Hepatocyte (in vitro differentiated cells): ENCODE measurements around the gene YTHDC2. TPM values are rescaled to one million over a fixed set of nuclear protein-coding genes. Genes with fewer than 3 reads are reported as not detected.

Source experiments
- DNase-seq: peaks from one replicate; pipeline ENCODE4 v3.0.0-alpha.2; 2016; ENCODE audit warnings: low spot score
- H2AFZ ChIP-seq: fragments of 200-600 bp; sonication (generic); 2 replicates; pipeline ENCODE4 v1.6.0; 2016; ENCODE audit warnings: antibody characterized with exemption, mild to moderate bottlenecking
- H3K27ac ChIP-seq: fragments of 200-600 bp; sonication (generic); 2 replicates; pipeline ENCODE4 v1.5.1; 2016; ENCODE audit warnings: mild to moderate bottlenecking
- H3K27me3 ChIP-seq: fragments of 200-600 bp; sonication (generic); 2 replicates; pipeline ENCODE4 v1.6.1; 2016
- H3K36me3 ChIP-seq: fragments of 200-600 bp; sonication (generic); replicated peaks from 2 replicates; pipeline ENCODE4 v1.5.1; 2016; ENCODE audit warnings: low read depth; ENCODE audit not compliant: insufficient read depth
- H3K4me1 ChIP-seq: fragments of 200-600 bp; sonication (generic); 2 replicates; pipeline ENCODE4 v1.5.1; 2016; ENCODE audit warnings: mild to moderate bottlenecking, moderate library complexity; ENCODE audit not compliant: insufficient read depth
- H3K4me2 ChIP-seq: fragments of 200-600 bp; sonication (generic); 2 replicates; pipeline ENCODE4 v1.6.0; 2016
- H3K4me3 ChIP-seq: fragments of 200-600 bp; sonication (generic); 2 replicates; pipeline ENCODE4 v1.5.1; 2016; ENCODE audit warnings: mild to moderate bottlenecking
- H3K79me2 ChIP-seq: fragments of 200-600 bp; sonication (generic); 2 replicates; pipeline ENCODE4 v1.6.0; 2017; ENCODE audit warnings: mild to moderate bottlenecking
- H3K9me2 ChIP-seq: fragments of 200-600 bp; sonication (generic); replicated peaks from 2 replicates; pipeline ENCODE4 v1.6.0; 2017; ENCODE audit warnings: mild to moderate bottlenecking; ENCODE audit not compliant: insufficient read depth
- H3K9me3 ChIP-seq: fragments of 200-600 bp; sonication (generic); 2 replicates; pipeline ENCODE4 v1.5.1; 2016; ENCODE audit warnings: low read depth, mild to moderate bottlenecking
- H4K20me1 ChIP-seq: fragments of 200-600 bp; sonication (generic); 2 replicates; pipeline ENCODE4 v1.6.0; 2016; ENCODE audit warnings: mild to moderate bottlenecking; ENCODE audit not compliant: insufficient read depth, poor library complexity, severe bottlenecking
- CTCF ChIP-seq: fragments of 200-600 bp; sonication (generic); IDR thresholded peaks from 2 replicates; pipeline ENCODE4 v1.5.1; 2016; ENCODE audit warnings: antibody characterized with exemption, mild to moderate bottlenecking; ENCODE audit not compliant: poor library complexity
- EZH2 ChIP-seq: fragments of 200-600 bp; sonication (generic); IDR thresholded peaks from 2 replicates; pipeline ENCODE4 v1.6.1; 2016; ENCODE audit warnings: antibody characterized with exemption, mild to moderate bottlenecking, borderline replicate concordance
- EZH2phosphoT487 ChIP-seq: fragments of 200-600 bp; sonication (generic); IDR thresholded peaks from one replicate; pipeline ENCODE4 v1.6.1; 2018; ENCODE audit warnings: antibody characterized with exemption, mild to moderate bottlenecking, low read depth, moderate library complexity; ENCODE audit not compliant: unreplicated experiment, severe bottlenecking
- WGBS: methylation state at CpG from one replicate; pipeline ENCODE4 v1.1.6; 2016; ENCODE audit warnings: low lambda C conversion rate; ENCODE audit errors: missing lambda C conversion rate; 5-methylcytosine and 5-hydroxymethylcytosine counted together
- polyA plus RNA-seq: library from polyadenylated mRNA; unstranded; fragments of >200 nt; fragmentation: Nextera tagmentation; extraction: Ambion mirVana; gene quantifications from 2 replicates; pipeline ENCODE4 v1.2.1, GENCODE V29; 2016
- total RNA-seq: library from RNA; depleted of rRNA; stranded (reverse); fragments of >200 nt; gene quantifications from 2 replicates; pipeline ENCODE4 v1.2.3, GENCODE V29; 2014

Gene YTHDC2
- total and polyA plus RNA-seq, 2 experiments from 2014 or later: 9.1 to 26.3 TPM

GRCh38 chr5:113612060-113612496 lies 98.6 kb downstream of the YTHDC2 start:
- Histone ChIP-seq H3K4me3 (no peak overlapping the region), H3K79me2 (no peaks in the 10 kb centered on the region), H3K36me3 (no peaks in the 10 kb centered on the region), H3K4me1 (no peaks in the 10 kb centered on the region), H2AFZ (no peak overlapping the region), H3K27me3 (no peaks in the 10 kb centered on the region), H3K27ac (no peak overlapping the region), H3K4me2 (no peak overlapping the region), H3K9me3 (no peaks in the 10 kb centered on the region), H4K20me1 (no peaks in the 10 kb centered on the region), H3K9me2 (no peaks in the 10 kb centered on the region)
- WGBS: 3% methylated on average over 4 of the region's 4 CpGs
- peak; percentile 14 for DNase-seq
- TF ChIP-seq EZH2phosphoT487: no peak
- TF ChIP-seq EZH2: no peak
- peak; percentile 79 for TF ChIP-seq CTCF

GRCh38 chr5:113614191-113614590 lies 100.7 kb downstream of the YTHDC2 start:
- Histone ChIP-seq H3K9me2 (no peaks in the 10 kb centered on the region), H3K79me2 (no peaks in the 10 kb centered on the region), H2AFZ (no peak overlapping the region), H3K4me1 (no peaks in the 10 kb centered on the region), H3K27ac (no peak overlapping the region), H3K9me3 (no peaks in the 10 kb centered on the region), H4K20me1 (no peaks in the 10 kb centered on the region), H3K4me2 (no peak overlapping the region), H3K4me3 (no peak overlapping the region), H3K36me3 (no peaks in the 10 kb centered on the region), H3K27me3 (no peaks in the 10 kb centered on the region)
- TF ChIP-seq EZH2 (no peak), CTCF (no peak), EZH2phosphoT487 (no peak)
- no peak for DNase-seq
- WGBS: 48% methylated on average over 1 of the region's 1 CpG

- no peak overlapping the region for H3K4me3 ChIP-seq
- no peaks in the 10 kb centered on the region for H4K20me1 ChIP-seq
- H3K36me3 ChIP-seq: no peaks in the 10 kb centered on the region
- WGBS: 60% methylated on average over 2 of the region's 2 CpGs
- H3K9me2 ChIP-seq: no peaks in the 10 kb centered on the region
- H3K9me3 ChIP-seq: no peaks in the 10 kb centered on the region
- peak overlapping the region; percentile 68 for H3K27ac ChIP-seq
- H2AFZ ChIP-seq: no peak overlapping the region
- no peaks in the 10 kb centered on the region for H3K27me3 ChIP-seq
- no peak overlapping the region for H3K4me2 ChIP-seq
- H3K79me2 ChIP-seq: no peaks in the 10 kb centered on the region
- no peaks in the 10 kb centered on the region for H3K4me1 ChIP-seq
- DNase-seq: peak; percentile 27
- TF ChIP-seq EZH2: no peak
- no peak for TF ChIP-seq CTCF
- TF ChIP-seq EZH2phosphoT487: no peak
Measured at GRCh38 chr5:113615708-113616107, 102.2 kb downstream of the YTHDC2 start.

- 98% methylated on average over 22 of the region's 33 CpGs for WGBS
- H3K9me2 ChIP-seq: no peaks in the 10 kb centered on the region
- no peaks in the 10 kb centered on the region for H3K79me2 ChIP-seq
- H3K27ac ChIP-seq: no peak overlapping the region
- no peaks in the 10 kb centered on the region for H3K9me3 ChIP-seq
- no peaks in the 10 kb centered on the region for H3K36me3 ChIP-seq
- no peak overlapping the region for H3K4me3 ChIP-seq
- no peaks in the 10 kb centered on the region for H4K20me1 ChIP-seq
- H3K4me1 ChIP-seq: no peaks in the 10 kb centered on the region
- TF ChIP-seq EZH2phosphoT487 (no peak), EZH2 (no peak), CTCF (no peak)
- H3K27me3 ChIP-seq: no peaks in the 10 kb centered on the region
- H3K4me2 ChIP-seq: no peak overlapping the region
- no peak for DNase-seq
- H2AFZ ChIP-seq: no peak overlapping the region
Measured at GRCh38 chr5:113617191-113617796, 103.8 kb downstream of the YTHDC2 start.
